K562 (cell line): ENCODE measurements around the gene NUTM1. TPM values are rescaled to one million over a fixed set of nuclear protein-coding genes. Genes with fewer than 3 reads are reported as not detected.

Source experiments
- ARNT ChIP-seq, 2 experiments: fragments of 450-650 bp; IDR thresholded peaks; 2 replicates each; pipeline ENCODE4 v1.6.1; 2016; ENCODE audit warnings: mild to moderate bottlenecking in 1 of 2
- C11orf30 ChIP-seq: fragments of 450-650 bp; IDR thresholded peaks from 2 replicates; pipeline ENCODE4 v1.6.1; 2016; ENCODE audit warnings: low read depth, mild to moderate bottlenecking
- CAMTA2 ChIP-seq: fragments of 250-450 bp; sonication (Bioruptor Pico); conservative IDR thresholded peaks from 2 replicates; pipeline ENCODE4 v1.5.1; 2022
- CC2D1A ChIP-seq: fragments of 450-650 bp; IDR thresholded peaks from 2 replicates; pipeline ENCODE4 v1.6.1; 2017; ENCODE audit warnings: mild to moderate bottlenecking
- CEBPZ ChIP-seq: fragments of 150-350 bp; IDR thresholded peaks from 2 replicates; pipeline ENCODE4 v1.6.1; 2014; ENCODE audit warnings: low read depth, mild to moderate bottlenecking, low read length, borderline replicate concordance
- HMBOX1 ChIP-seq: sonication (generic); IDR thresholded peaks from 2 replicates; pipeline ENCODE4 v1.6.1; 2016
- HMG20A ChIP-seq: fragments of 450-650 bp; formaldehyde crosslinking; conservative IDR thresholded peaks from 2 replicates; pipeline ENCODE4 v1.4.0; 2020; ENCODE audit warnings: mild to moderate bottlenecking, mixed read lengths
- HNRNPLL ChIP-seq: fragments of 200-400 bp; formaldehyde crosslinking; IDR thresholded peaks from 2 replicates; pipeline ENCODE4 v1.6.1; 2017; ENCODE audit warnings: low read length, low read depth, mild to moderate bottlenecking; ENCODE audit not compliant: poor library complexity, severe bottlenecking
- L3MBTL2 ChIP-seq: fragments of 450-650 bp; IDR thresholded peaks from 2 replicates; pipeline ENCODE4 v1.6.1; 2016; ENCODE audit warnings: mild to moderate bottlenecking, moderate library complexity
- MAZ ChIP-seq, 2 experiments: fragments of 450-650 bp in 1 of 2; sonication (generic) in 1 of 2; formaldehyde crosslinking; IDR thresholded peaks in 1 of 2; conservative IDR thresholded peaks in 1 of 2; 2 replicates each; pipeline versions ENCODE4 v1.4.0 to v1.5.0; 2020; ENCODE audit warnings: mild to moderate bottlenecking in 1 of 2, missing genetic modification reagents in 1 of 2
- MCM3 ChIP-seq: fragments of 450-650 bp; IDR thresholded peaks from 2 replicates; pipeline ENCODE4 v1.6.1; 2016
- MED1 ChIP-seq: sonication (generic); formaldehyde crosslinking; IDR thresholded peaks from 2 replicates; pipeline ENCODE4 v1.8.1; 2023; ENCODE audit warnings: missing genetic modification reagents, borderline replicate concordance
- NR2F6 ChIP-seq: fragments of 450-650 bp; formaldehyde crosslinking; IDR thresholded peaks from 2 replicates; pipeline ENCODE4 v1.4.0; 2020; ENCODE audit warnings: mild to moderate bottlenecking
- PHF8 ChIP-seq: fragments of 200-600 bp; sonication (generic); IDR thresholded peaks from 2 replicates; pipeline ENCODE4 v1.6.1; 2012; ENCODE audit warnings: mixed run types, mild to moderate bottlenecking, inconsistent platforms, low read length, moderate library complexity, borderline replicate concordance
- PML ChIP-seq: IDR thresholded peaks from 2 replicates; pipeline ENCODE4 v1.6.1; 2012; ENCODE audit warnings: low read length, inconsistent platforms
- ZBTB7A ChIP-seq: IDR thresholded peaks from 2 replicates; pipeline ENCODE4 v1.6.1; 2011; ENCODE audit warnings: low read depth, mild to moderate bottlenecking, low read length, moderate library complexity, borderline replicate concordance; ENCODE audit not compliant: control insufficient read depth
- ZNF146 ChIP-seq: IDR thresholded peaks from one replicate; pipeline ENCODE4 v1.6.1; 2018; ENCODE audit warnings: missing compliant biosample characterization; ENCODE audit not compliant: unreplicated experiment
- ZNF263 ChIP-seq: sonication (generic); formaldehyde crosslinking; IDR thresholded peaks from 2 replicates; pipeline ENCODE4 v1.8.0; 2022; ENCODE audit warnings: mild to moderate bottlenecking, missing genetic modification reagents, borderline replicate concordance
- ZNF280B ChIP-seq: fragments of 250-450 bp; sonication (Bioruptor Pico); IDR thresholded peaks from 2 replicates; pipeline ENCODE4 v1.5.1; 2021; ENCODE audit warnings: mild to moderate bottlenecking
- ZNF347 ChIP-seq: fragments of 450-650 bp; formaldehyde crosslinking; IDR thresholded peaks from 2 replicates; pipeline ENCODE4 v1.4.0; 2020; ENCODE audit warnings: low read depth, mild to moderate bottlenecking, moderate library complexity
- ZNF766 ChIP-seq: fragments of 200-800 bp; sonication (Bioruptor generic); conservative IDR thresholded peaks from 2 replicates; pipeline ENCODE4 v1.6.1; 2016; ENCODE audit warnings: missing genetic modification characterization, missing compliant biosample characterization
- polyA plus RNA-seq, 8 experiments: library from polyadenylated mRNA; depleted of rRNA in 4 of 8; stranded (reverse) in 5 of 8; unstranded in 3 of 8; fragments of >200 nt; fragmentation: Nextera tagmentation in 2 of 8; fragmentation: Illumina TruSeq in 1 of 8; extraction: Ambion mirVana in 2 of 8; extraction: Trizol in 1 of 8; gene quantifications; 2 replicates each; pipeline versions ENCODE4 v1.2.1 to v1.2.3, GENCODE V29; 2011 to 2014; ENCODE audit warnings: inconsistent platforms in 1 of 8, missing spikeins in 1 of 8
- total RNA-seq, 7 experiments: library from RNA; depleted of rRNA in 6 of 7; stranded (reverse); fragments of >200 nt in 6 of 7; fragmentation: Illumina TruSeq in 2 of 7; extraction: Trizol in 2 of 7; gene quantifications; 2 replicates each; pipeline versions ENCODE4 v1.2.1 to v1.2.3, GENCODE V29; 2011 to 2021; ENCODE audit warnings: low replicate concordance in 1 of 7

The NUTM1 gene
- total and polyA plus RNA-seq, 9 of the 15 experiments (the other 6 are each of a cell fraction or from before 2014, with no cell fraction given) = 0.01 to 0.05 (median 0.04) TPM; not detected in 4

- TF ChIP-seq HMBOX1 (peak; percentile 4; the same call in 1 of the 2 replicates), PHF8 (peak; percentile 78; the same call in 1 of the 2 replicates), ZNF766 (CRISPR knock-in tag) (0 out of 2 replicates have a peak, but pooled peaks have one; percentile 58), HNRNPLL (peak; percentile 61), MAZ (CRISPR knock-in tag; conservative IDR thresholded peaks at IDR 0.05 in 1 of 2, IDR thresholded peaks at IDR 0.05 in 1 of 2) (peak in 1 of 2 experiments; percentile 49; a peak in 2 of 4 replicates), MED1 (CRISPR knock-in tag) (no peak), PML (peak; percentile 45; the same call in 1 of the 2 replicates), C11orf30 (no peak), L3MBTL2 (peak; percentile 64), ZNF347 (CRISPR knock-in tag) (no peak), ZNF280B (CRISPR knock-in tag) (no peak), MCM3 (no peak), ZNF263 (peak; percentile 43; the same call in 1 of the 2 replicates), ZBTB7A (peak; percentile 55; the same call in 1 of the 2 replicates), CAMTA2 (CRISPR knock-in tag) (no peak), CC2D1A (no peak), ARNT (IDR thresholded peaks at IDR 0.05) (no peak), ZNF146 (CRISPR knock-in tag) (no peak), HMG20A (CRISPR knock-in tag) (no peak), NR2F6 (CRISPR knock-in tag) (no peak), CEBPZ (no peak)
Observed at GRCh38 chr15:34337557-34338306, 5.4 kb upstream of the NUTM1 start, which contains the start of gene SLC12A6 (continued).
